Body of pancreas (tissue), 4 donors: Measurements from ENCODE around the gene TCTN1. TPM values are rescaled to one million over a fixed set of nuclear protein-coding genes. Genes with fewer than 3 reads are reported as not detected.
A peak's percentile ranks its signal among the peaks of the same experiment; 100 is the strongest.

ENCODE experiments used
- ATAC-seq: fragments of 150-250 bp; one replicate; pipeline ENCODE4 v1.9.1; 2016
- DNase-seq, 4 donors: peaks; one replicate each; pipeline ENCODE4 v3.0.0-alpha.2; 2019
- H3K27ac ChIP-seq, 4 donors: fragments of 200-600 bp; sonication (generic); 1 replicate in 3 of 4; 2 replicates in 1 of 4; pipeline versions ENCODE4 v1.5.1 to v1.6.1; 2016 to 2019; ENCODE audit warnings: mild to moderate bottlenecking in 1 of 4, mixed read lengths in 1 of 4, moderate library complexity in 1 of 4
- H3K27me3 ChIP-seq, 2 donors: fragments of 200-600 bp; sonication (generic); one replicate each; pipeline ENCODE4 v1.6.0; 2016; ENCODE audit warnings: mild to moderate bottlenecking in 1 of 2
- H3K36me3 ChIP-seq, 2 donors: fragments of 200-600 bp; sonication (generic); replicated peaks in 1 of 2; 2 replicates each; pipeline ENCODE4 v1.5.1; 2016; ENCODE audit warnings: low read depth in 2 of 2; ENCODE audit not compliant: insufficient read depth in 1 of 2
- H3K4me1 ChIP-seq: fragments of 200-600 bp; sonication (generic); one replicate; pipeline ENCODE4 v1.6.0; 2016
- H3K4me3 ChIP-seq, 2 donors: fragments of 200-600 bp; sonication (generic); 1 replicate in 1 of 2; 2 replicates in 1 of 2; pipeline ENCODE4 v1.5.1; 2016 to 2019
- H3K9me3 ChIP-seq, 3 donors: fragments of 200-600 bp; sonication (generic); 1 replicate in 2 of 3; 2 replicates in 1 of 3; pipeline ENCODE4 v1.5.1; 2016
- POLR2A ChIP-seq, 3 donors: fragments of 450-650 bp; IDR thresholded peaks; one replicate each; pipeline ENCODE4 v1.6.1; 2016; ENCODE audit warnings: antibody characterized with exemption in 3 of 3, mild to moderate bottlenecking in 2 of 3
- WGBS, 2 donors: methylation state at CpG; one replicate each; pipeline ENCODE4 v1.1.5; 2017; 5-methylcytosine and 5-hydroxymethylcytosine counted together
- intact Hi-C: fragments of 100-400 bp; cut with DNase I; formaldehyde crosslinking; loops from one replicate; pipeline ENCODE4 v1.15.1; 2023
- total RNA-seq, 2 donors: library from RNA; depleted of rRNA; stranded (reverse); fragments of >200 nt; gene quantifications; one replicate each; pipeline ENCODE4 v1.1.0, GENCODE V29; 2016
- TF ChIP-seq, protein P1 (sequence below), 7 experiments: fragments of 450-650 bp in 4 of 7; fragments of 200-600 bp in 3 of 7; sonication (generic) in 3 of 7; IDR thresholded peaks; one replicate each; pipeline ENCODE4 v1.5.1; 2016 to 2019; ENCODE audit warnings: antibody characterized with exemption in 7 of 7

The TCTN1 gene
- total RNA-seq, 2 donors from 2014 or later = 54.7 to 95.6 TPM

DNA sequence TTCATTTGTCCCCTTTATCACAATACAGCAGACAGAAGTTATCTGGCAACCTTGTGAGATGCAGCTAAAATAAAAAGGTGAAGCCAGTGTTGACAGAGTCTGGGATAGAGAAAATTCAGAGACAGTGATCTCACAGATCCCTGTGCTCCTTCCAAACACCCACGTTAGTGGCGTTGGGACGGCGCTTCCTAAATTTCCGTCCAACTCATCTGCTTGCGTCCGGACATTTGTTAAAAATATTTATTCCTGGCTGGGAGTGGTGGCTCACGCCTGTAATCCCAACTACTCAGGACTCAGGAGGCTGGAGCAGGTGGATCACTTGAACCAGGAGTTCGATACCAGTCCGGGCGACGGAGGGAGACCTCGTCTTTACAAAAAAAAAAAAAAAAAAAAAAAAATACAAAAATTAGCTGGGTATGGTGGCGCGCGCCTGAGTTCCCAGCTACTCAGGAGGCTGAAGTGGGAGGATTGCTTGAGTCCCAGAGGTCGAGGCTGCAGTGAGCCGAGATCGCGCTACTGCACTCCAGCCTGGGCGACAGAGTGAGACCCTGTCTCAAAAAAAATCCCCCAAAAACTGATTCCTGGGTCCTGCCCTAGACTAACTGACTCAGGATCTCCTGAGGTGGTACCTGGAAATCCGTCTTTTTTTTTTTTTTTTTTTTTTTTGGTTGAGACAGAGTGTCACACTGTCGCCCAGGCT lies 708 bp upstream of the TCTN1 start:
- Histone ChIP-seq H3K9me3 (no peaks in the 10 kb centered on the region), H3K27ac (peak overlapping the region in 2 of 4 donors; percentile 68 to 72), H3K27me3 (no peaks in the 10 kb centered on the region), H3K36me3 (no peaks in the 10 kb centered on the region), H3K4me1 (peaks cover 20% of the 10 kb centered on the region), H3K4me3 (peak overlapping the region in 1 of 2 donors; percentile 63)
- ATAC-seq (no peak), DNase-seq (peak in 1 of 4 donors; percentile 12)
- WGBS, 2 donors = 70 to 72% methylated on average over 18 to 23 of the region's 23 CpGs
- intact Hi-C loops = no loop called here
- TF ChIP-seq, protein P1, sequence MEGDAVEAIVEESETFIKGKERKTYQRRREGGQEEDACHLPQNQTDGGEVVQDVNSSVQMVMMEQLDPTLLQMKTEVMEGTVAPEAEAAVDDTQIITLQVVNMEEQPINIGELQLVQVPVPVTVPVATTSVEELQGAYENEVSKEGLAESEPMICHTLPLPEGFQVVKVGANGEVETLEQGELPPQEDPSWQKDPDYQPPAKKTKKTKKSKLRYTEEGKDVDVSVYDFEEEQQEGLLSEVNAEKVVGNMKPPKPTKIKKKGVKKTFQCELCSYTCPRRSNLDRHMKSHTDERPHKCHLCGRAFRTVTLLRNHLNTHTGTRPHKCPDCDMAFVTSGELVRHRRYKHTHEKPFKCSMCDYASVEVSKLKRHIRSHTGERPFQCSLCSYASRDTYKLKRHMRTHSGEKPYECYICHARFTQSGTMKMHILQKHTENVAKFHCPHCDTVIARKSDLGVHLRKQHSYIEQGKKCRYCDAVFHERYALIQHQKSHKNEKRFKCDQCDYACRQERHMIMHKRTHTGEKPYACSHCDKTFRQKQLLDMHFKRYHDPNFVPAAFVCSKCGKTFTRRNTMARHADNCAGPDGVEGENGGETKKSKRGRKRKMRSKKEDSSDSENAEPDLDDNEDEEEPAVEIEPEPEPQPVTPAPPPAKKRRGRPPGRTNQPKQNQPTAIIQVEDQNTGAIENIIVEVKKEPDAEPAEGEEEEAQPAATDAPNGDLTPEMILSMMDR (IDR thresholded peaks at IDR 0.05) = no peak
- no peak for TF ChIP-seq POLR2A (IDR thresholded peaks at IDR 0.05)

DNA sequence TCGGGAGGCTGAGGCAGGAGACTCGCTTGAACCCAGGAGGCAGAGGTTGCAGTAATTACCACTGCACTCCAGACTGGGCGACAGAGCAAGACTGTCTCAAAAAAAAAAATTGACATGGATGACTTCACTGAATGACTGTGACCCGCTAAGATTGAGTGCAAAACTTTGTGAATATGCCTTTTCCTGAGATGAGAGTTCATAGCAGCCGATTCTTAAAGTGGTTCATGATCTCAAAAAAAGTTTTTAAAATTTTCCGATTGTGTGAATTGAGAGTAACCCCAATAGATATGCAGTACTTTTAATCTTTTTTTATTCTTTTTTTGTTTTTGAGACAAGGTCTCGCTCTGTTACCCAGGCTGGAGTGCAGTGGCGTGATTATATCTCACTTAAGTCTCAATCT lies 1.2 kb downstream of the TCTN1 start:
- Histone ChIP-seq H3K4me1 (peaks cover 20% of the 10 kb centered on the region), H3K36me3 (no peaks in the 10 kb centered on the region), H3K27me3 (no peaks in the 10 kb centered on the region), H3K27ac (no peak overlapping the region), H3K4me3 (no peak overlapping the region), H3K9me3 (no peaks in the 10 kb centered on the region)
- DNase-seq (no peak), ATAC-seq (no peak)
- intact Hi-C loops = no loop called here
- no peak for TF ChIP-seq POLR2A (IDR thresholded peaks at IDR 0.05)
- TF ChIP-seq, protein P1 (IDR thresholded peaks at IDR 0.05) = no peak
- 90 to 92% methylated on average over 8 of the region's 8 CpGs for WGBS, 2 donors

DNA sequence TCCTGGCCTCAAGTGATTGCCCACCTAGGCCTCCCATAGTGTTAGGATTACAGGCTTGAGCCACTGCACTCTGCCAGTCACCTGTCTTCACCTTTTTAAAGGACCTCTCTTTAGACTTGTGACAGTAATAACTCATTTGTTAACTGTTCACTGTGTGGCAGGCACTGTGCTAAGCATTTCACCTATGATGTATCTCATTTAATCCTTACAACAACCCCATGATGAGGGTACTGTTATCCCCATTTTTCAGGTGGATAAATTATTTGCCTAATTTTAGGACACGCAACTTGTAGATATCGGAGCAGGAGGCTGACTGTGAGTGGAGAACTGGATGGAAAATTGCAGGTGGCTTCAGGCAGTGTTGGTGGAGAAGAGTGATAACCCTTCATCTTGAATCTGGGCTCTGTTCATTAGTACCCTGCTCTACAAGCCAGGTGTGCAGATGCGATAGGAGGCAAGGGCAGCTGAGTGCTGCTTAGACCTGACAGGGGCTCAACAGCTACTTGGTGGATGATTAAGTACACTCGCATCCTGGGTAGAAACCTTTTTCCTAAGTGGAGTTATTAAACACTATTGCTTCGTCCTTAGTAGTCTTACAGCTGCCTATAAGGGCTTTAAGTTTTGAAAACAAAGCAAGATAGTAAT lies 2.7 kb downstream of the TCTN1 start:
- peaks cover 20% of the 10 kb centered on the region for H3K4me1 ChIP-seq
- H3K4me3 ChIP-seq = no peak overlapping the region
- no peaks in the 10 kb centered on the region for H3K27me3 ChIP-seq
- no peaks in the 10 kb centered on the region for H3K36me3 ChIP-seq
- DNase-seq = no peak
- WGBS, 2 donors = 92 to 95% methylated on average over 5 of the region's 5 CpGs
- H3K9me3 ChIP-seq = no peaks in the 10 kb centered on the region
- TF ChIP-seq POLR2A (IDR thresholded peaks at IDR 0.05) = no peak
- TF ChIP-seq, protein P1 (IDR thresholded peaks at IDR 0.05) = no peak
- no peak for ATAC-seq
- no peak overlapping the region for H3K27ac ChIP-seq
- intact Hi-C loops = no loop called here

DNA sequence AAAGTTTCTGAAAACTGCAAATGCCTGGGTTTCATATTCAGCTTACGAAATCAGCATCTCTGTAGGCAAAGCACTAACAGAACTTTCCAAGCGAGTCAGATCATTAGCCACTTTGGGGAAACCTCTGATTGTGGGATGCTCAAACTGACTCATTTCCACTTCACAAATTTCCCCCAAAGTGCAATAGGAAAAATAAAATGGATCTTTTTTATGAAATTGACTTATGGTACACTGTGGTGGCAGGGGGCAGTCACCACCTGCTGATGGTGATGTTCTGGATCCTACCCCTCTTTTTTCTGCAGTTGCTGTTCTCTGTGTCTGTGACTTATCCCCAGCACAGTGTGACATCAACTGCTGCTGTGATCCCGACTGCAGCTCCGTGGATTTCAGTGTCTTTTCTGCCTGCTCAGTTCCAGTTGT lies 5.6 kb downstream of the TCTN1 start:
- Histone ChIP-seq H3K4me3 (no peak overlapping the region), H3K9me3 (no peaks in the 10 kb centered on the region), H3K36me3 (no peaks in the 10 kb centered on the region), H3K27ac (no peak overlapping the region), H3K27me3 (no peaks in the 10 kb centered on the region), H3K4me1 (peaks cover 9% of the 10 kb centered on the region)
- ATAC-seq (no peak), DNase-seq (no peak)
- intact Hi-C loops = no loop called here
- TF ChIP-seq, protein P1 (IDR thresholded peaks at IDR 0.05) = no peak
- no peak for TF ChIP-seq POLR2A (IDR thresholded peaks at IDR 0.05)
- 78 to 81% methylated on average over 4 of the region's 4 CpGs for WGBS, 2 donors
